GM18502 (cell line): ENCODE data around the gene RARB.
A peak's percentile ranks its signal among the peaks of the same experiment; 100 is the strongest.

Experiments
- ATAC-seq: cut with Tn5 transposase; IDR thresholded peaks from one replicate; pipeline ENCODE4 v1.9.1; 2021; ENCODE audit warnings: mild to moderate bottlenecking; ENCODE audit not compliant: unreplicated experiment, poor library complexity

Gene RARB

GRCh38 chr3:25587526-25587925 is 159.5 kb downstream of the RARB start:
- ATAC-seq = no peak

- no peak for ATAC-seq
Measured at GRCh38 chr3:25587975-25588374, 159.9 kb downstream of the RARB start.

GRCh38 chr3:25588441-25589103 is 160.5 kb downstream of the RARB start:
- no peak for ATAC-seq

GRCh38 chr3:25589104-25589782 is 161.2 kb downstream of the RARB start:
- ATAC-seq = no peak

- no peak for ATAC-seq
Measured at GRCh38 chr3:25589783-25590258, 161.8 kb downstream of the RARB start.

GRCh38 chr3:25592510-25592968 is 164.5 kb downstream of the RARB start:
- ATAC-seq = no peak

GRCh38 chr3:25593001-25593400 is 164.9 kb downstream of the RARB start:
- ATAC-seq = no peak

- peak; percentile 58 for ATAC-seq
Measured at GRCh38 chr3:25594007-25594502, 166.0 kb downstream of the RARB start.

GRCh38 chr3:25597535-25598101 is 169.6 kb downstream of the RARB start:
- no peak for ATAC-seq

GRCh38 chr3:25603703-25604102 is 175.6 kb downstream of the RARB start:
- ATAC-seq = no peak

GRCh38 chr3:25604107-25604805 is 176.2 kb downstream of the RARB start:
- no peak for ATAC-seq

- ATAC-seq = peak; percentile 53
Measured at GRCh38 chr3:25610167-25610566, 182.1 kb downstream of the RARB start.

- no peak for ATAC-seq
Measured at GRCh38 chr3:25610779-25611178, 182.7 kb downstream of the RARB start.

- no peak for ATAC-seq
Measured at GRCh38 chr3:25611193-25611592, 183.1 kb downstream of the RARB start.

- ATAC-seq = no peak
Measured at GRCh38 chr3:25618028-25618427, 190.0 kb downstream of the RARB start.

- no peak for ATAC-seq
Measured at GRCh38 chr3:25619382-25619781, 191.3 kb downstream of the RARB start.

- ATAC-seq = no peak
Measured at GRCh38 chr3:25620493-25620892, 192.4 kb downstream of the RARB start.

GRCh38 chr3:25621087-25621486 is 193.0 kb downstream of the RARB start:
- ATAC-seq = no peak

GRCh38 chr3:25631989-25632388 is 203.9 kb downstream of the RARB start:
- no peak for ATAC-seq

GRCh38 chr3:25633919-25634318 is 205.9 kb downstream of the RARB start:
- no peak for ATAC-seq

- ATAC-seq = no peak
Measured at GRCh38 chr3:25635038-25635437, 207.0 kb downstream of the RARB start.
